ENCODE measurements around the gene TPTE.
"Not testable (repeated sequence)": the region's sequence is repeated elsewhere in the genome, so short reads cannot be mapped to it uniquely, and the experiment has no call there.

DNA sequence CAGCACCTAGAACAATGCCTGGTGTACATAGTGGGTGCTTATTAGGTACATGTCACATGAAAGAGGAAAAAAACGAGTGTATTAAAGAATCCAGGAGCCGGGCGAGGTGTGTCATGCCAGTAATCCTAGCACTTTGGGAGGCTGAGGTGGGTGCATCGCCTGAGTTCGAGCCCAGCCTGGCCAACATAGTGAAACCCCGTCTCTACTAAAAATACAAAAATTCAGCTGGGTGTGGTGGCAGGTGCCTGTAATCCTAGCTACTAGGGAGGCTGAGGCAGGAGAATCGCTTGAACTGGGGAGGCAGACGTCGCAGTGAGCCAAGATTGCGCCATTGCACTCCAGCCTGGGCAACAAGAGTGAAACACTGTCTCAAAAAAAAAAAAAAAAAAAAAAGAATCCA lies 3.5 kb upstream of the TPTE start:
- TF ChIP-seq, protein P1, sequence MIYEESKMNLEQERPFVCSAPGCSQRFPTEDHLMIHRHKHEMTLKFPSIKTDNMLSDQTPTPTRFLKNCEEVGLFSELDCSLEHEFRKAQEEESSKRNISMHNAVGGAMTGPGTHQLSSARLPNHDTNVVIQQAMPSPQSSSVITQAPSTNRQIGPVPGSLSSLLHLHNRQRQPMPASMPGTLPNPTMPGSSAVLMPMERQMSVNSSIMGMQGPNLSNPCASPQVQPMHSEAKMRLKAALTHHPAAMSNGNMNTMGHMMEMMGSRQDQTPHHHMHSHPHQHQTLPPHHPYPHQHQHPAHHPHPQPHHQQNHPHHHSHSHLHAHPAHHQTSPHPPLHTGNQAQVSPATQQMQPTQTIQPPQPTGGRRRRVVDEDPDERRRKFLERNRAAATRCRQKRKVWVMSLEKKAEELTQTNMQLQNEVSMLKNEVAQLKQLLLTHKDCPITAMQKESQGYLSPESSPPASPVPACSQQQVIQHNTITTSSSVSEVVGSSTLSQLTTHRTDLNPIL (CRISPR knock-in tag; IDR thresholded peaks at IDR 0.05; ENCODE audit: low read depth), result not testable (repeated sequence)
- not testable (repeated sequence) for TF ChIP-seq ZNF70 (CRISPR knock-in tag; IDR thresholded peaks at IDR 0.05); PATZ1 (CRISPR knock-in tag; IDR thresholded peaks at IDR 0.05; ENCODE audit: borderline replicate concordance); RARB (CRISPR knock-in tag; IDR thresholded peaks at IDR 0.05); ZFP30 (CRISPR knock-in tag; IDR thresholded peaks at IDR 0.05); OSR1 (CRISPR knock-in tag; IDR thresholded peaks at IDR 0.05)
